Epidermal melanocyte (primary cell): ENCODE results near the gene UBE2J2.
"Not testable (repeated sequence)": the region's sequence is repeated elsewhere in the genome, so short reads cannot be mapped to it uniquely, and the experiment has no call there.

Experiments used
- DNase-seq: peaks from one replicate; pipeline ENCODE4 v3.0.0; 2011; ENCODE audit warnings: low spot score; ENCODE audit not compliant: insufficient read length

UBE2J2 gene

GRCh38 chr1:1273512-1274298 lies at the start of gene UBE2J2:
TSS of gene UBE2J2 (minus strand) at chr1:1273854. CDS start at chr1:1267992, 5,862 bp downstream.
- DNase-seq: peak; percentile 97

GRCh38 chr1:1322952-1323351 lies 49.3 kb upstream of the UBE2J2 start:
- DNase-seq: no peak

- DNase-seq: no peak
Observed at GRCh38 chr1:1322418-1322817, 48.8 kb upstream of the UBE2J2 start.

- DNase-seq: no peak
Observed at GRCh38 chr1:1321477-1321876, 47.8 kb upstream of the UBE2J2 start.

- no peak for DNase-seq
Observed at GRCh38 chr1:1320666-1321448, 47.2 kb upstream of the UBE2J2 start.

- no peak for DNase-seq
Observed at GRCh38 chr1:1319646-1319941, 45.9 kb upstream of the UBE2J2 start.

- DNase-seq: no peak
Observed at GRCh38 chr1:1318777-1319645, 45.4 kb upstream of the UBE2J2 start.

- no peak for DNase-seq
Observed at GRCh38 chr1:1318131-1318652, 44.5 kb upstream of the UBE2J2 start.

GRCh38 chr1:1317420-1317819 lies 43.8 kb upstream of the UBE2J2 start:
- no peak for DNase-seq

- not testable (repeated sequence) for DNase-seq
Observed at GRCh38 chr1:1316199-1316598, 42.5 kb upstream of the UBE2J2 start.

- no peak for DNase-seq
Observed at GRCh38 chr1:1315435-1315954, 41.8 kb upstream of the UBE2J2 start.

GRCh38 chr1:1314678-1315335 lies 41.2 kb upstream of the UBE2J2 start:
- DNase-seq: no peak

GRCh38 chr1:1314237-1314586 lies 40.6 kb upstream of the UBE2J2 start:
- no peak for DNase-seq

- DNase-seq: no peak
Observed at GRCh38 chr1:1313500-1314236, 40.0 kb upstream of the UBE2J2 start.

GRCh38 chr1:1312450-1313314 lies 39.0 kb upstream of the UBE2J2 start:
- no peak for DNase-seq

GRCh38 chr1:1311107-1312104 lies 37.8 kb upstream of the UBE2J2 start:
- no peak for DNase-seq

- DNase-seq: no peak
Observed at GRCh38 chr1:1310476-1311053, 36.9 kb upstream of the UBE2J2 start.

- DNase-seq: no peak
Observed at GRCh38 chr1:1310109-1310385, 36.4 kb upstream of the UBE2J2 start.
